Small intestine (tissue), 7 donors: ENCODE data around the gene STUB1. TPM values are rescaled to one million over a fixed set of nuclear protein-coding genes. Genes with fewer than 3 reads are reported as not detected.
A peak's percentile ranks its signal among the peaks of the same experiment; 100 is the strongest.

Source experiments
- DNase-seq, 2 donors: peaks; one replicate each; pipeline versions ENCODE4 v3.0.0 to v3.0.0-alpha.2; 2013
- FAIRE-seq: peaks from 2 replicates; lab custom pipeline; 2012; peaks lifted over from hg19 to GRCh38; lab: Jason Lieb, UNC
- H3K27ac ChIP-seq, 3 donors: one replicate each; pipeline ENCODE4 v1.5.1; 2013; ENCODE audit warnings: low read length in 2 of 3, mild to moderate bottlenecking in 2 of 3, control low read depth in 1 of 3, inconsistent platforms in 1 of 3, low read depth in 1 of 3, moderate library complexity in 1 of 3
- H3K27me3 ChIP-seq, 3 donors: one replicate each; pipeline ENCODE4 v1.6.1; 2013; ENCODE audit warnings: low read length in 3 of 3, inconsistent platforms in 1 of 3; ENCODE audit not compliant: control insufficient read depth in 3 of 3, insufficient read depth in 3 of 3
- H3K36me3 ChIP-seq, 3 donors: one replicate each; pipeline ENCODE4 v1.6.1; 2013; ENCODE audit warnings: low read length in 3 of 3, inconsistent platforms in 1 of 3, low read depth in 1 of 3, mild to moderate bottlenecking in 1 of 3, moderate library complexity in 1 of 3; ENCODE audit not compliant: control insufficient read depth in 3 of 3, insufficient read depth in 2 of 3
- H3K4me1 ChIP-seq, 3 donors: one replicate each; pipeline ENCODE4 v1.6.1; 2013; ENCODE audit warnings: low read length in 2 of 3, inconsistent platforms in 1 of 3, low read depth in 1 of 3, mild to moderate bottlenecking in 1 of 3, moderate library complexity in 1 of 3; ENCODE audit not compliant: control insufficient read depth in 3 of 3, insufficient read depth in 2 of 3
- H3K4me3 ChIP-seq, 3 donors: one replicate each; pipeline ENCODE4 v1.5.1; 2013; ENCODE audit warnings: low read length in 3 of 3, control low read depth in 1 of 3, inconsistent platforms in 1 of 3, low read depth in 1 of 3, mild to moderate bottlenecking in 1 of 3, moderate library complexity in 1 of 3
- H3K9me3 ChIP-seq, 2 donors: one replicate each; pipeline ENCODE4 v1.6.1; 2013; ENCODE audit warnings: low read depth in 1 of 2, low read length in 1 of 2; ENCODE audit not compliant: control insufficient read depth in 2 of 2, insufficient read depth in 1 of 2
- WGBS, 3 donors: extraction: QIAGEN DNeasy Blood & Tissue Kit; methylation state at CpG; one replicate each; pipeline ENCODE4 v1.1.7; 2013; 5-methylcytosine and 5-hydroxymethylcytosine counted together
- polyA plus RNA-seq, 4 donors: library from polyadenylated mRNA; stranded (reverse) in 3 of 4; unstranded in 1 of 4; fragments of 200-250 nt in 3 of 4; fragments of 120-200 nt in 1 of 4; gene quantifications; one replicate each; pipeline versions ENCODE4 v1.2.1 to v1.2.3, GENCODE V29; 2013
- donor health status: healthy with polysubstance abuse.
- donor health status: control.
- donor health status: control.
- donor health status: Bipolar disorder and iron deficiency.
- donor health status: healthy.

Gene STUB1
- polyA plus RNA-seq, 4 donors, result 66.2 to 122 (median 118) TPM

DNA sequence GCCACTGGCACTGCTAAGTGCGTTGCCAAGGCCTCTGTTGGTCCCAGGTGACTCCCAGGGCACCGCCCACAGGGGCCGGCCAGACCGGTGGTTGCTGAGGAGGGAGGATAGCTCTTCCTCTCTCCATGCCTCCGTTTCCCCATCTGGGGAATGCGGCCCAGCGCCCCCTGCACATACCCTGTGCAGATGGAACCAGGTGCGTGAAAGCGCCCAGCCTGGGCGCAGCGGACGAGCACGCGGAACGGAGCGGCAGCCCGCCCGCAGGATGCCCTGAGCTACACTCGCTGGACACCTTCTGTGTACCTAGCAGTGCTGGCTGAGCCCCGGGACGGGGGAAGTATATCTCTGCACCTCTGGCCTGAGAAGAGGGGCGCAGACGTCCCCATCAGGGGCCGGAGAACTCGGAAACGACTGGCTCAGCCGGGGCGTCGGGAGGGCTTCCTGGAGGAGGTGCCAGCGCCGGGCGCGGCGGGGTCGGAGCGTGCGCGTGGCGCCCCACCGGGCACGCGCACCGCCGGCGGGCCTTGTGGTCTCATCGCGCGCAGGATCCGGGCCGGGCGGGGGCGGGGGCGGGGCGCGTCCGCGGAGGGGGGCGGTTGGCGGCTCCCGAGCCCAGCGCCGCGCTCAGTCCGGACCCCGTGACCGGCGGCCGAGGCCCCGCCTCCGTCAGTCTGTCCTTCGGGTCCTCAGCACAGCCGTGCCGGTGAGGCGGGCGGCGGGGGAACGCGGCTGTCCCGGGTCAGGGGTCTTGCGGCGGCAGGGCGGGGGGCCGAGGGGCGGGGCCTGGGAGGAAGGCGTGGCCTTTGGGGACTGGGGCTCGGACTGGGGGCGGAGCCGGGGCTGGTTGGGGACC, 46.5 kb downstream of the STUB1 start, which contains the start of the genes CCDC78 and HAGHL:
CCDC78 (minus strand) TSS at position 6 of the 853 bp plus-strand sequence. CDS start 76 bp downstream, outside the sequence.
HAGHL (plus strand) TSS at position 669 of the 853 bp plus-strand sequence. CDS start 404 bp downstream, outside the sequence.
- Histone ChIP-seq H3K4me3 (peak within 1 kb of the TSS; percentile 25 to 52 (median 41)), H3K36me3 (peaks cover 0 to 45% (median 0%) of the 10 kb centered on the region in 3 donors), H3K9me3 (peaks cover 2 to 5% of the 10 kb centered on the region in 2 donors), H3K27me3 (peaks cover 0 to 22% (median 10%) of the 10 kb centered on the region in 3 donors), H3K4me1 (peaks cover 0 to 23% (median 4%) of the 10 kb centered on the region in 3 donors), H3K27ac (no peak within 1 kb of the TSS)
- no peak for FAIRE-seq
- DNase-seq, result peak in 1 of 2 donors; percentile 46
- 1 to 2% (median 2%) methylated on average over 49 to 88 of the region's 88 CpGs for WGBS, 3 donors

DNA sequence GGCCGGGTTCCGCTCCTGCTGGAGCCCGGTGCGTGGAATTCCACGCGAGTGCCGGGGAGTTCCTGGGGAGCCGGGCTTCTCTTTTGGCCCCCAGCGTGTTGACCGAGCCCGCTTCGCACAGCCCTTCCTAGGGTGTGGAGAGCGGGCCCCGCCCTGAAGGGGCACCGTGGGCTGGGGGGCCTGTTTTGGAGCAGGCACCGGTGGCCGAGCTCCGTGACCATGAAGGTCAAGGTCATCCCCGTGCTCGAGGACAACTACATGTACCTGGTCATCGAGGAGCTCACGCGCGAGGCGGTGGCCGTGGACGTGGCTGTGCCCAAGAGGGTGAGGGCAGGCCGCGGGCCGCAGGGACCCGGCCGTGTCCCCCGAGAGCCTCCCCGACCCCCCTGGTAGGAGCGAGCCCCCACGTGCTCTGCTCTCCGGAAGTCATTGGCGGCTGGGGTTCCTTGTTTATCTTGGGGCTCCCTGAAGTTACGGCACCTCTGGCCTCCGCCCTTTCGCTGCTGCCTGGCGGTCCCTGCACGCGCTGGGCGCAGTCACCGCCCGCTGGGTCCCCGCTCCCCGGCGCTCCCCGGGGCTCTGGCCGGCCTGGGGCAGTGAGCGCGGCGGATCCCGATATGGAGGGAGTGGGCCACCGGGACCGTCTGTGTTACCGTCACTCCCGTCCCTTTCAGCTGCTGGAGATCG, 47.2 kb downstream of the STUB1 start:
- H3K9me3 ChIP-seq, result no peaks in the 10 kb centered on the region
- H3K36me3 ChIP-seq, result peaks cover 0 to 45% (median 0%) of the 10 kb centered on the region in 3 donors
- peaks cover 0 to 19% (median 4%) of the 10 kb centered on the region in 3 donors for H3K4me1 ChIP-seq
- DNase-seq (peak in 1 of 2 donors; percentile 59), FAIRE-seq (no peak)
- no peak overlapping the region for H3K27ac ChIP-seq
- H3K27me3 ChIP-seq, result peaks cover 0 to 22% (median 10%) of the 10 kb centered on the region in 3 donors
- WGBS, 3 donors, result 0 to 1% (median 0%) methylated on average over 42 to 61 of the region's 61 CpGs
- H3K4me3 ChIP-seq, result peak overlapping the region; percentile 25 to 52 (median 41)

- no peak overlapping the region for H3K27ac ChIP-seq
- 1 to 3% (median 1%) methylated on average over 29 to 80 of the region's 80 CpGs for WGBS, 3 donors
- no peaks in the 10 kb centered on the region for H3K9me3 ChIP-seq
- peak overlapping the region; percentile 25 to 52 (median 37) for H3K4me3 ChIP-seq
- H3K36me3 ChIP-seq, result peaks cover under 1 to 45% (median 6%) of the 10 kb centered on the region in 3 donors
- H3K4me1 ChIP-seq, result peaks cover 0 to 19% (median 4%) of the 10 kb centered on the region in 3 donors
- DNase-seq (peak; percentile 50 to 84), FAIRE-seq (no peak)
- H3K27me3 ChIP-seq, result peaks cover 0 to 22% (median 10%) of the 10 kb centered on the region in 3 donors
Measured at GRCh38 chr16:728131-728889, 48.1 kb downstream of the STUB1 start.

- peaks cover 2 to 48% (median 10%) of the 10 kb centered on the region in 3 donors for H3K36me3 ChIP-seq
- peaks cover 0 to 19% (median 4%) of the 10 kb centered on the region in 3 donors for H3K4me1 ChIP-seq
- no peak for FAIRE-seq
- DNase-seq, result no peak
- H3K27ac ChIP-seq, result no peak overlapping the region
- H3K27me3 ChIP-seq, result peaks cover 0 to 22% (median 10%) of the 10 kb centered on the region in 3 donors
- peak overlapping the region in 2 of 3 donors; percentile 37 to 52 for H3K4me3 ChIP-seq
- no peaks in the 10 kb centered on the region for H3K9me3 ChIP-seq
- WGBS, 3 donors, result 65 to 74% (median 70%) methylated on average over 54 to 55 of the region's 55 CpGs
Measured at GRCh38 chr16:728890-729744, 48.9 kb downstream of the STUB1 start.

GRCh38 chr16:729768-730665, 49.8 kb downstream of the STUB1 start:
- Histone ChIP-seq H3K36me3 (peaks cover 2 to 57% (median 10%) of the 10 kb centered on the region in 3 donors), H3K27me3 (peaks cover 0 to 22% (median 8%) of the 10 kb centered on the region in 3 donors), H3K4me3 (no peak overlapping the region), H3K4me1 (peaks cover 0 to 19% (median 4%) of the 10 kb centered on the region in 3 donors), H3K9me3 (no peaks in the 10 kb centered on the region), H3K27ac (no peak overlapping the region)
- FAIRE-seq (no peak), DNase-seq (no peak)
- WGBS, 3 donors, result 90 to 93% (median 92%) methylated on average over 33 to 37 of the region's 37 CpGs

GRCh38 chr16:730666-731509, 50.7 kb downstream of the STUB1 start:
- Histone ChIP-seq H3K4me1 (peaks cover 0 to 19% (median 4%) of the 10 kb centered on the region in 3 donors), H3K36me3 (peaks cover 2 to 66% (median 10%) of the 10 kb centered on the region in 3 donors), H3K27me3 (peaks cover 0 to 17% (median 6%) of the 10 kb centered on the region in 3 donors), H3K27ac (no peak overlapping the region), H3K4me3 (no peak overlapping the region), H3K9me3 (no peaks in the 10 kb centered on the region)
- WGBS, 3 donors, result 86 to 90% (median 87%) methylated on average over 16 to 22 of the region's 22 CpGs
- FAIRE-seq, result no peak
- no peak for DNase-seq
